Astrocyte (in vitro differentiated cells and primary cell): ENCODE data around the gene P3H2. TPM values are rescaled to one million over a fixed set of nuclear protein-coding genes. Genes with fewer than 3 reads are reported as not detected.
A peak's percentile ranks its signal among the peaks of the same experiment; 100 is the strongest.

Experiments used
- DNase-seq: peaks from one replicate; pipeline ENCODE4 v3.0.0-alpha.2; 2010; ENCODE audit warnings: low read depth
- FAIRE-seq: peaks from 2 replicates; lab custom pipeline; 2011; peaks lifted over from hg19 to GRCh38; lab: Jason Lieb, UNC
- H2AFZ ChIP-seq: 2 replicates; pipeline ENCODE4 v1.6.0; 2012; ENCODE audit warnings: low read depth, low read length, inconsistent platforms
- H3K27ac ChIP-seq: 2 replicates; pipeline ENCODE4 v1.5.1; 2011; ENCODE audit warnings: low read depth, low read length, inconsistent platforms
- H3K27me3 ChIP-seq: 2 replicates; pipeline ENCODE4 v1.6.0; 2011; ENCODE audit warnings: low read length, inconsistent platforms; ENCODE audit not compliant: insufficient read depth
- H3K36me3 ChIP-seq: 2 replicates; pipeline ENCODE4 v1.5.1; 2011; ENCODE audit warnings: low read length, inconsistent platforms; ENCODE audit not compliant: insufficient read depth
- H3K4me1 ChIP-seq: 2 replicates; pipeline ENCODE4 v1.5.1; 2011; ENCODE audit warnings: low read length, inconsistent platforms; ENCODE audit not compliant: insufficient read depth
- H3K4me2 ChIP-seq: 2 replicates; pipeline ENCODE4 v1.6.0; 2012; ENCODE audit warnings: low read length, inconsistent platforms
- H3K4me3 ChIP-seq: 2 replicates; pipeline ENCODE4 v1.5.1; 2011; ENCODE audit warnings: low read depth, mild to moderate bottlenecking, low read length, inconsistent platforms; ENCODE audit not compliant: insufficient read depth
- H3K79me2 ChIP-seq: 2 replicates; pipeline ENCODE4 v1.6.0; 2012; ENCODE audit warnings: mild to moderate bottlenecking, low read length, inconsistent platforms; ENCODE audit not compliant: insufficient read depth
- H3K9ac ChIP-seq: 2 replicates; pipeline ENCODE4 v1.6.0; 2012; ENCODE audit warnings: mild to moderate bottlenecking, low read length, inconsistent platforms
- H3K9me3 ChIP-seq: 2 replicates; pipeline ENCODE4 v1.5.1; 2012; ENCODE audit warnings: low read depth, mild to moderate bottlenecking, low read length, inconsistent platforms; ENCODE audit not compliant: insufficient read depth
- H4K20me1 ChIP-seq: 2 replicates; pipeline ENCODE4 v1.6.0; 2012; ENCODE audit warnings: low read length, inconsistent platforms; ENCODE audit not compliant: insufficient read depth
- H3K27ac Mint-ChIP-seq: one replicate; pipeline ENCODE4 v1.8.0; 2021; ENCODE audit warnings: mild to moderate bottlenecking, mixed read lengths; ENCODE audit not compliant: unreplicated experiment
- H3K27me3 Mint-ChIP-seq: one replicate; pipeline ENCODE4 v1.8.0; 2021; ENCODE audit warnings: low read depth, mixed read lengths; ENCODE audit not compliant: unreplicated experiment
- H3K36me3 Mint-ChIP-seq: one replicate; pipeline ENCODE4 v1.8.0; 2021; ENCODE audit warnings: low read depth, mixed read lengths; ENCODE audit not compliant: unreplicated experiment
- H3K4me1 Mint-ChIP-seq: one replicate; pipeline ENCODE4 v1.8.0; 2021; ENCODE audit warnings: low read depth, mixed read lengths; ENCODE audit not compliant: unreplicated experiment
- H3K4me3 Mint-ChIP-seq: one replicate; pipeline ENCODE4 v1.8.0; 2021; ENCODE audit warnings: mild to moderate bottlenecking, moderate library complexity, mixed read lengths; ENCODE audit not compliant: unreplicated experiment
- H3K9me3 Mint-ChIP-seq: one replicate; pipeline ENCODE4 v1.8.0; 2021; ENCODE audit warnings: mild to moderate bottlenecking, mixed read lengths; ENCODE audit not compliant: unreplicated experiment
- EZH2 ChIP-seq: IDR thresholded peaks from 2 replicates; pipeline ENCODE4 v1.6.1; 2012; ENCODE audit warnings: mild to moderate bottlenecking, low read length, inconsistent platforms; ENCODE audit not compliant: insufficient read depth
- total RNA-seq: library from RNA; stranded (reverse); gene quantifications from 2 replicates; pipeline ENCODE4 v1.2.1, GENCODE V29; 2021
- TF ChIP-seq, protein P1 (sequence below): IDR thresholded peaks from 2 replicates; pipeline ENCODE4 v1.5.1; 2011; ENCODE audit warnings: low read depth, mild to moderate bottlenecking, inconsistent platforms, low read length, moderate library complexity; ENCODE audit not compliant: insufficient read depth

Gene P3H2
- total RNA-seq, 1 donor from 2014 or later, result 57.7 TPM

DNA sequence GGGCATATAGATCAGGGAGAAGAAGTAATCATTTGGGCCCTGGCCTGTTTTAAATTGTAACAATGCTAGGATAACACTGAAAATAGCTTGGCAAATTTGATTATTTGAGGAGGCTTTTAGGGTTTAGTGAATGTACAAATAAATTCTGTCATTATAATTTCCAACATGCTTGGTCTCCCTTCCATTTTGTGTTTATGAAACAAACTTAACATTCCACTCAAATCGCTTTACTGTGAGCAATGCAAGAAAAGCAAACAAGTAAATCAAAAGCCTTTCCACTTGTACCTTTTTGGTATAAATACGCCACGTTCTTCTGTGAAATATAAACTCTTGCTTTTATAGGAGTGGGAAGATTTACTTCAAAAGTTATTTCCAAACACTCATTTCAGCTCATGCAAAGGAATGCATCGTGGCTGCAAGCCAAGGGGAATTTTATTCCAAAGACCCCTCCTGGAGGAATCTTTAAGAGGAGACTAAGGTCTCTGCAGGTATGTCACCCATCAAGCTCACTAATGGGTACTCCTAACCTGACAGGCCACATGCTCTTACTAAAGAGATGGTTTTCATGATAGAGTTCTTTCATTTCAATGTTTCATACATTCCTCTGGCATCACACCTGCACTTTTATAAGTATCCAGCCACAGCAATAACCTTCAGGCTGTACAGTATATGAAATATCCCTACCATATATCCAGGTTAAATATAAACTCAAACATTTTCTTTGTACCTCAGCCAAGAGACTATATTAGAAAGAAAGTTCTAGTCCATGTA, 115.2 kb downstream of the P3H2 start:
- H3K9me3 ChIP-seq, result no peaks in the 10 kb centered on the region
- H3K27me3 Mint-ChIP-seq, result no peaks in the 10 kb centered on the region
- H3K36me3 ChIP-seq, result no peaks in the 10 kb centered on the region
- TF ChIP-seq, protein P1, sequence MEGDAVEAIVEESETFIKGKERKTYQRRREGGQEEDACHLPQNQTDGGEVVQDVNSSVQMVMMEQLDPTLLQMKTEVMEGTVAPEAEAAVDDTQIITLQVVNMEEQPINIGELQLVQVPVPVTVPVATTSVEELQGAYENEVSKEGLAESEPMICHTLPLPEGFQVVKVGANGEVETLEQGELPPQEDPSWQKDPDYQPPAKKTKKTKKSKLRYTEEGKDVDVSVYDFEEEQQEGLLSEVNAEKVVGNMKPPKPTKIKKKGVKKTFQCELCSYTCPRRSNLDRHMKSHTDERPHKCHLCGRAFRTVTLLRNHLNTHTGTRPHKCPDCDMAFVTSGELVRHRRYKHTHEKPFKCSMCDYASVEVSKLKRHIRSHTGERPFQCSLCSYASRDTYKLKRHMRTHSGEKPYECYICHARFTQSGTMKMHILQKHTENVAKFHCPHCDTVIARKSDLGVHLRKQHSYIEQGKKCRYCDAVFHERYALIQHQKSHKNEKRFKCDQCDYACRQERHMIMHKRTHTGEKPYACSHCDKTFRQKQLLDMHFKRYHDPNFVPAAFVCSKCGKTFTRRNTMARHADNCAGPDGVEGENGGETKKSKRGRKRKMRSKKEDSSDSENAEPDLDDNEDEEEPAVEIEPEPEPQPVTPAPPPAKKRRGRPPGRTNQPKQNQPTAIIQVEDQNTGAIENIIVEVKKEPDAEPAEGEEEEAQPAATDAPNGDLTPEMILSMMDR, result no peak
- no peak for TF ChIP-seq EZH2
- no peak overlapping the region for H3K4me3 ChIP-seq
- no peaks in the 10 kb centered on the region for H3K36me3 Mint-ChIP-seq
- no peak overlapping the region for H3K4me2 ChIP-seq
- no peaks in the 10 kb centered on the region for H4K20me1 ChIP-seq
- no peak overlapping the region for H3K4me3 Mint-ChIP-seq
- peaks cover 17% of the 10 kb centered on the region for H3K4me1 ChIP-seq
- no peak overlapping the region for H2AFZ ChIP-seq
- no peak for DNase-seq
- H3K79me2 ChIP-seq, result no peaks in the 10 kb centered on the region
- no peaks in the 10 kb centered on the region for H3K9me3 Mint-ChIP-seq
- H3K27ac ChIP-seq, result no peak overlapping the region
- H3K9ac ChIP-seq, result no peak overlapping the region
- H3K4me1 Mint-ChIP-seq, result peaks cover 37% of the 10 kb centered on the region
- no peak overlapping the region for H3K27ac Mint-ChIP-seq
- H3K27me3 ChIP-seq, result no peaks in the 10 kb centered on the region
- FAIRE-seq, result no peak

DNA sequence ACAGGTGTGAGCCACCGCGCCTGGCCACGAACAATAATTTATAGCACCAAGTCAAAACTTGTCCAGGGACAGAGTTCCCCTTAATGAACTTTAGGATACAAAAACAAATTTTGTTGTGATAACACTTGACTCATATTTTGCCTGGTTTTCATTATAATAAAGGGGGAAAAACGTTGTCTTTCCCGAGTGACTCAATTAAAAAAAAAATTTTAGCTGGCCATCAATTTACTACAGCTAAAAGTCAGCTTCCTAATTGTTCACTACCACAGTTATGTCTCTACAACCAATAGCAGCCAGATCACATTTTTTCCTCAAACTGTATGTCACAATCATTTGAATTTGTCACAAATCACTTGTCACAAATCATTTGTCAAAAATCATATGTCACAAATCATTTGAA, 116.0 kb downstream of the P3H2 start:
- no peak overlapping the region for H3K4me2 ChIP-seq
- Mint-ChIP-seq H3K27me3 (no peaks in the 10 kb centered on the region), H3K36me3 (no peaks in the 10 kb centered on the region), H3K4me3 (no peak overlapping the region), H3K4me1 (peaks cover 42% of the 10 kb centered on the region), H3K27ac (no peak overlapping the region), H3K9me3 (no peaks in the 10 kb centered on the region)
- peaks cover 14% of the 10 kb centered on the region for H3K4me1 ChIP-seq
- no peak for FAIRE-seq
- H3K79me2 ChIP-seq, result no peaks in the 10 kb centered on the region
- TF ChIP-seq EZH2, result no peak
- TF ChIP-seq, protein P1, result no peak
- H3K36me3 ChIP-seq, result no peaks in the 10 kb centered on the region
- H4K20me1 ChIP-seq, result no peaks in the 10 kb centered on the region
- DNase-seq, result no peak
- H3K27me3 ChIP-seq, result no peaks in the 10 kb centered on the region
- no peak overlapping the region for H2AFZ ChIP-seq
- H3K27ac ChIP-seq, result no peak overlapping the region
- H3K4me3 ChIP-seq, result no peak overlapping the region
- H3K9me3 ChIP-seq, result no peaks in the 10 kb centered on the region
- no peak overlapping the region for H3K9ac ChIP-seq

DNA sequence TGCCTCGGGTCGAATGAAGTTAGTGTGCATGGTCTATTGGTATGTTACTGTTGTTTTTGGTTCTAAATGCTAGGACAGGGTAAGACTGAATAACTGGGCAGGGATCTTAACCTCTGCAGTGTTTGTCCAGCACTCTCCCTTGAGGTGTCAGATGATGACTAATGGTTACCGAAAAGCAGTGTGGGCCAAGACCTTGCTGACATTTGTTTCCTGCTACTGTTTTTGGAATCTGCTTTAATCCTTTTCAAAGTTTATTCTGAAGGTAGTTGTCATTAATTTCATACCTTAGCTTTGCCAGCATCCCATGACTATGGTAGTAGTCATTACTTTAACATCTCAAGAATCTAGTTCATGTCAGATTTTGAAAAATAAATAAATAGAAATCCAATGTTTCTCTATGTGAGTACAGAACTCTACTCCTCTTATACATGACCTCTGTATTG, 117.0 kb downstream of the P3H2 start:
- no peak overlapping the region for H3K4me3 Mint-ChIP-seq
- H3K9ac ChIP-seq, result no peak overlapping the region
- peak overlapping the region; percentile 58 for H3K4me2 ChIP-seq
- no peaks in the 10 kb centered on the region for H3K36me3 Mint-ChIP-seq
- H2AFZ ChIP-seq, result no peak overlapping the region
- no peaks in the 10 kb centered on the region for H3K27me3 Mint-ChIP-seq
- TF ChIP-seq EZH2, result no peak
- TF ChIP-seq, protein P1, result no peak
- H3K9me3 Mint-ChIP-seq, result no peaks in the 10 kb centered on the region
- H3K4me1 ChIP-seq, result peaks cover 14% of the 10 kb centered on the region
- H3K27me3 ChIP-seq, result no peaks in the 10 kb centered on the region
- DNase-seq (peak; percentile 95), FAIRE-seq (peak; percentile 99)
- peak overlapping the region; percentile 40 for H3K27ac ChIP-seq
- H3K4me3 ChIP-seq, result no peak overlapping the region
- H3K36me3 ChIP-seq, result no peaks in the 10 kb centered on the region
- H3K79me2 ChIP-seq, result no peaks in the 10 kb centered on the region
- H3K4me1 Mint-ChIP-seq, result peaks cover 40% of the 10 kb centered on the region
- no peaks in the 10 kb centered on the region for H4K20me1 ChIP-seq
- no peaks in the 10 kb centered on the region for H3K9me3 ChIP-seq
- peak overlapping the region; percentile 79 for H3K27ac Mint-ChIP-seq
